ENCODE results near the gene FAM53A. TPM values are rescaled to one million over a fixed set of nuclear protein-coding genes. Genes with fewer than 3 reads are reported as not detected.

Gene FAM53A
- total RNA-seq, 3 donors from 2014 or later, result 0.65 to 1.8 (median 1.4) TPM

DNA sequence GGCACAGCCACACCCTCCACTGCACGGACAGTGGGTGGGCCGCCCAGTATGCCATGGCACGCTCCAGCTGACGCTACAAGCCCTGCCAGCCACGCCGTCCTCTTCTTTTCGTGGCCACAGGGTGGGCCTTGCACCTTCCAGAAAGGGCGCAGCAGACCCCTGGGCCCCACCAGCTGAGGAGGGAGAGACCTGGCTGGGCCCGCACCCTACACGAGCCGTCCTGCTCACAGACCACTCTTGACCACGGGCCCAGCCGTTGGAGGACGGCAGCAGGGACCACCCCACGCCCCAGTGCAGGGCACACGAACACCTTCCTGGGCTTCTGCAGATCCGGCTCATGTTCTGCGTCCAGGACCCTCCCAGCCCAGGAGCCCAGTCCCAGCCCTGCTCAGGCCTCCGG is 27.1 kb downstream of the FAM53A start:
- H3K9me3 ChIP-seq, result no peaks in the 10 kb centered on the region
- H3K4me3 ChIP-seq, result no peak overlapping the region
- no peak for ATAC-seq
- H3K4me1 ChIP-seq (ENCODE audit: low read depth), result no peaks in the 10 kb centered on the region
- no peaks in the 10 kb centered on the region for H3K36me3 ChIP-seq (ENCODE audit: low read depth)
- no peak for TF ChIP-seq CTCF (IDR thresholded peaks at IDR 0.05)
- DNase-seq, result no peak
- intact Hi-C loops (cut with DNase I, micrococcal nuclease), result no loop called here

GRCh38 chr4:1656132-1656531 is 28.0 kb downstream of the FAM53A start:
- Histone ChIP-seq H3K4me1 (ENCODE audit: low read depth) (no peaks in the 10 kb centered on the region), H3K4me3 (no peak overlapping the region), H3K36me3 (ENCODE audit: low read depth) (no peaks in the 10 kb centered on the region), H3K9me3 (no peaks in the 10 kb centered on the region)
- ATAC-seq (no peak), DNase-seq (no peak)
- intact Hi-C loops (cut with DNase I, micrococcal nuclease), result no loop called here
- TF ChIP-seq CTCF (IDR thresholded peaks at IDR 0.05), result no peak

DNA sequence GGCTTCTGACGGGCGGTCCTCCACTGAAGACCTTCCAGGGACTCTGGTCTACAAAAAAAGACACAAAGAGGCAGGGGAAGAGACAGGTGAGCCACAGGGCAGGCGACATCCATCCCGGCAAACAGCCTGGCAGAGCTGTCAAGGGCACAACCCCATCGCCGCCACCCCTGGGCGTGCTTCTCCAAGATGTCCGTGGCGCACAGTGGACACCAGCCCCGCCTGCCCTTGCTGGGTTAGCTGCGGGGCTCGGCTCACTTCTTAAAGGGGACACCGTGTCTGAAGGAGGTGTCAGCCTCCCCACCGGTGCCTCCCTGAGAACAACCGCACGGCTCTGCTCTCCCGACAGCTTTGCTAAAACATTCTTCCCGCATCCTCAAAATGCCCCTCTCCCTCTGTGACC is 28.4 kb downstream of the FAM53A start:
- intact Hi-C loops (cut with DNase I, micrococcal nuclease), result no loop called here
- ATAC-seq (no peak), DNase-seq (no peak)
- no peak for TF ChIP-seq CTCF (IDR thresholded peaks at IDR 0.05)
- no peaks in the 10 kb centered on the region for H3K4me1 ChIP-seq (ENCODE audit: low read depth)
- H3K4me3 ChIP-seq, result no peak overlapping the region
- no peaks in the 10 kb centered on the region for H3K9me3 ChIP-seq
- H3K36me3 ChIP-seq (ENCODE audit: low read depth), result no peaks in the 10 kb centered on the region

DNA sequence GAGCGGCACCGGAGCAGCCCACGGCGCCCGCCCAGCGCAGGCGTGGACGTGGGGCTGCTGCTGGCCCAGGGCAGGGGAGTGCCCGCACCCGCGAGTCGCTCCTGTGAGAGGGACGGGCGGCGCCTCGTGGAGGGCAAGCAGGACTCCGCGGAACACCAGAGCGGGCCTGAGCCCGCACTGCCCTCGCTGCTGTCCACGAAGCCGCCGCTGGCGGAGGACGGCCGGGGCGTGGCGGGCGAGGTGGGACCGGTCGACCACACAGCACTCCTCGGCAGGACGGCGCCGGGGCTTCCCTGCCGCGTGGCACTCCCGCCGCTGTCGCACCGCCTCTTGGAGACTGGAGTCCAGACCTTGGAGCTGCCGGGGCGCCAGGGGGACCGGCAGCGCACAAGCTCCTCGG is 29.0 kb downstream of the FAM53A start:
- Histone ChIP-seq H3K4me3 (no peak overlapping the region), H3K9me3 (no peaks in the 10 kb centered on the region), H3K4me1 (ENCODE audit: low read depth) (no peaks in the 10 kb centered on the region), H3K36me3 (ENCODE audit: low read depth) (no peaks in the 10 kb centered on the region)
- ATAC-seq (no peak), DNase-seq (no peak)
- TF ChIP-seq CTCF (IDR thresholded peaks at IDR 0.05), result no peak
- intact Hi-C loops (cut with DNase I, micrococcal nuclease), result no loop called here

GRCh38 chr4:1654216-1654955 is 29.7 kb downstream of the FAM53A start:
- ATAC-seq (no peak), DNase-seq (no peak)
- TF ChIP-seq CTCF (IDR thresholded peaks at IDR 0.05), result no peak
- H3K9me3 ChIP-seq, result no peaks in the 10 kb centered on the region
- no peak overlapping the region for H3K4me3 ChIP-seq
- no peaks in the 10 kb centered on the region for H3K36me3 ChIP-seq (ENCODE audit: low read depth)
- H3K4me1 ChIP-seq (ENCODE audit: low read depth), result no peaks in the 10 kb centered on the region
- intact Hi-C loops (cut with DNase I, micrococcal nuclease), result no loop called here

DNA sequence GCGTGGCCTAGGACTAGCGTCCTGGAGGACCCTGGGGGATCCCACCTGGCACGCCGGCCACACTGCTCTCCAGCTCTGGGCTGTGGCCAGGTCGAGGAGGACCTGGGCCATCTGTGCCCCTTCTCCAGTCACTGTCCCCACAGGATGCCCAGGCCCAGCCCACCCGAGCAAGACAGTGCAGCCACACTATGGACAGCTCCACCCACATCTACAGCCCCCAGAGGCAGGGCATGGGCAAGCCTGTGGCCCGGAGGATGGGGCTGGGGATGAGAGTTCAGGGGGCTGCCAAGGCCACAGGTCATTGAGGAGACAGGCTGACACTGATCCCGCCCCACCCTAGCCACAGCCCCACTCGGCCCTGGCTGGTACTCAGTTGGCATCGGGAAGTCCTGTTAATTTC is 30.3 kb downstream of the FAM53A start:
- no peak for ATAC-seq
- no peaks in the 10 kb centered on the region for H3K36me3 ChIP-seq (ENCODE audit: low read depth)
- H3K4me1 ChIP-seq (ENCODE audit: low read depth), result no peaks in the 10 kb centered on the region
- intact Hi-C loops (cut with DNase I, micrococcal nuclease), result no loop called here
- no peak for TF ChIP-seq CTCF (IDR thresholded peaks at IDR 0.05)
- no peak overlapping the region for H3K4me3 ChIP-seq
- DNase-seq, result no peak
- no peaks in the 10 kb centered on the region for H3K9me3 ChIP-seq
